Measurements from ENCODE around the gene ZNF608. TPM values are rescaled to one million over a fixed set of nuclear protein-coding genes. Genes with fewer than 3 reads are reported as not detected.

Gene ZNF608
- total and polyA plus RNA-seq, 9 donors, result 7.5 to 26.8 (median 12.7) TPM

DNA sequence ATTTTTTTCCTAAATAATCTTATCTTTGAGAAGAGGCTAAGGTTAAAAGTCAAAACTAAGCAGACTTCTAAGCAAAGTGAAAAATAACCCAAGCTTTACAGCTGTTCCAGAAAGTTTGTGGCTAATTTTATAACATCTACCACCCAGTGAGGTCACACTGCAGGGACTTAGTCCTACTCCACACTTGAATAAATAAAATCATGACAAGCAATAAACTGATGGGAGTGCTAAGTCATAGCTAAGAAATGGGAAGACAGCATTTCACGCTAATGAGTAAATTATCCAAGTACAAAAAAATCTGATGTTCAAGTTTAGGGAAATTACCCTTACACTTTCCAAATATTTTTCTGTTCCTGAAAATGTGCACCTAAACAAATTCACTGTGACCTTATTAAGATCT lies 47.7 kb downstream of the ZNF608 start:
- intact Hi-C loops (cut with DNase I), result no loop called here
- peaks cover 2% of the 10 kb centered on the region for H3K4me1 ChIP-seq (ENCODE audit: insufficient read depth)
- no peak overlapping the region for H3K4me3 ChIP-seq
- H3K9me3 ChIP-seq, result no peaks in the 10 kb centered on the region
- no peaks in the 10 kb centered on the region for H3K36me3 ChIP-seq
- H3K27me3 ChIP-seq, result no peaks in the 10 kb centered on the region
- peak overlapping the region in 1 of 2 donors; percentile 63 for H3K27ac ChIP-seq
- DNase-seq, result no peak
- TF ChIP-seq, protein P1, sequence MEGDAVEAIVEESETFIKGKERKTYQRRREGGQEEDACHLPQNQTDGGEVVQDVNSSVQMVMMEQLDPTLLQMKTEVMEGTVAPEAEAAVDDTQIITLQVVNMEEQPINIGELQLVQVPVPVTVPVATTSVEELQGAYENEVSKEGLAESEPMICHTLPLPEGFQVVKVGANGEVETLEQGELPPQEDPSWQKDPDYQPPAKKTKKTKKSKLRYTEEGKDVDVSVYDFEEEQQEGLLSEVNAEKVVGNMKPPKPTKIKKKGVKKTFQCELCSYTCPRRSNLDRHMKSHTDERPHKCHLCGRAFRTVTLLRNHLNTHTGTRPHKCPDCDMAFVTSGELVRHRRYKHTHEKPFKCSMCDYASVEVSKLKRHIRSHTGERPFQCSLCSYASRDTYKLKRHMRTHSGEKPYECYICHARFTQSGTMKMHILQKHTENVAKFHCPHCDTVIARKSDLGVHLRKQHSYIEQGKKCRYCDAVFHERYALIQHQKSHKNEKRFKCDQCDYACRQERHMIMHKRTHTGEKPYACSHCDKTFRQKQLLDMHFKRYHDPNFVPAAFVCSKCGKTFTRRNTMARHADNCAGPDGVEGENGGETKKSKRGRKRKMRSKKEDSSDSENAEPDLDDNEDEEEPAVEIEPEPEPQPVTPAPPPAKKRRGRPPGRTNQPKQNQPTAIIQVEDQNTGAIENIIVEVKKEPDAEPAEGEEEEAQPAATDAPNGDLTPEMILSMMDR (IDR thresholded peaks at IDR 0.05), result no peak
- TF ChIP-seq EP300 (IDR thresholded peaks at IDR 0.05) (no peak), POLR2A (IDR thresholded peaks at IDR 0.05) (no peak)
- 49 to 66% (median 60%) methylated on average over 1 of the region's 1 CpG for WGBS, 3 donors

DNA sequence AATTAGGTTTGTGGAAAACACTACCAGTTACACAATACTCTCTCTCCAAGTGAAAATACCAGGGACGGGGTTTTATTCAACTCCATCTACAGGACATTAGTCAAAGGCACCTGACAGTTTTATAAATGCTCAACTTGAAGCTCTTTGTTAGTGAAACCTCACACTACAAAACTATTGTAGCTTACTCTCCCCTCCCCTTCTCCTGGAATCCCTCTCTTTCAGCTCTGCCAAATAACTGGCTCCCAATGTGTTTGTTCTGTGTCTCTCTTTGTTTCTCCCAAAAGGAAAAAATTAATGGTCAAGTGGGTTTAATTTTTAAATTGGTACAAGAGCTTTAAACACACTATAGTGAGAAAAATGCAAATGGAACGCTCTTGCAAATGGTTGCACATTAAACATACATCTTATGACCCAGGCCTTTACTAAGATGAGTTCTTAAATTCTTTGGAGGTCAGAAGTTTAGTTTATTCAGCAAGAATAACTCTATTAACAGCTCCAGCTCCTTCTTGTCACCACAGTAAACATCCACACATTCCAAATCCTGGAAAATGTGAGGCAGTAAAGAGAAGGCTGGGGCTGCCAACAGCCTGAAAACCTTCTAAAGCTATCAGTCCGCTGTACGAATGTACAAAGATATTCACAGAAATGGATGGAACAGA lies 48.4 kb downstream of the ZNF608 start:
- Histone ChIP-seq H3K4me3 (no peak overlapping the region), H3K27me3 (no peaks in the 10 kb centered on the region), H3K36me3 (no peaks in the 10 kb centered on the region), H3K9me3 (no peaks in the 10 kb centered on the region), H3K27ac (peak overlapping the region in 1 of 2 donors; percentile 63), H3K4me1 (ENCODE audit: insufficient read depth) (peaks cover 2% of the 10 kb centered on the region)
- peak in 1 of 5 donors; percentile 32 for DNase-seq
- intact Hi-C loops (cut with DNase I), result no loop called here
- WGBS, 3 donors, result 14 to 17% (median 14%) methylated on average over 4 of the region's 4 CpGs
- TF ChIP-seq POLR2A (IDR thresholded peaks at IDR 0.05), result no peak
- TF ChIP-seq EP300 (IDR thresholded peaks at IDR 0.05), result no peak
- TF ChIP-seq, protein P1 (IDR thresholded peaks at IDR 0.05), result no peak

DNA sequence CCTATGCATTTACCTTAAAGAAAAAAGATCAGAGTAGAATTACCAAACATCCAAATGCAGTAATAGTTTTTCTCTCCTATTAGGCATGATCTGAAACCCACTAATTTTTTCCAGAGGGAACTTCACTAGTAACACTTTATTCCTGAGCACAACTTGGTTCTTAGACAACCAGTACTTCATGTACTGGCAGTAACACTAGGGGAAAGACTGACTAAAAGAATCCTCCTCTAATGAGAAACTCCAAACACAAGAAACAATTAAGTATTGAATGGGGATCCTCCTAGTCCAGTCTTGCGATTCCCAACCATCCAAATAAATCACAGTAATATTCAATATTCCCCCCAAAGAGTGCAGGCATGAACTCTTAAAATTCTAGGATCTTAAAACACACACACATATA lies 48.9 kb downstream of the ZNF608 start:
- DNase-seq, result no peak
- Histone ChIP-seq H3K27me3 (no peaks in the 10 kb centered on the region), H3K4me3 (no peak overlapping the region), H3K9me3 (no peaks in the 10 kb centered on the region), H3K27ac (peak overlapping the region in 1 of 2 donors; percentile 63), H3K36me3 (no peaks in the 10 kb centered on the region), H3K4me1 (ENCODE audit: insufficient read depth) (peaks cover 5% of the 10 kb centered on the region)
- WGBS, 3 donors, result 28 to 69% (median 52%) methylated on average over 1 of the region's 1 CpG
- TF ChIP-seq, protein P1 (IDR thresholded peaks at IDR 0.05), result no peak
- TF ChIP-seq POLR2A (IDR thresholded peaks at IDR 0.05) (no peak), EP300 (IDR thresholded peaks at IDR 0.05) (no peak)
- intact Hi-C loops (cut with DNase I), result no loop called here

DNA sequence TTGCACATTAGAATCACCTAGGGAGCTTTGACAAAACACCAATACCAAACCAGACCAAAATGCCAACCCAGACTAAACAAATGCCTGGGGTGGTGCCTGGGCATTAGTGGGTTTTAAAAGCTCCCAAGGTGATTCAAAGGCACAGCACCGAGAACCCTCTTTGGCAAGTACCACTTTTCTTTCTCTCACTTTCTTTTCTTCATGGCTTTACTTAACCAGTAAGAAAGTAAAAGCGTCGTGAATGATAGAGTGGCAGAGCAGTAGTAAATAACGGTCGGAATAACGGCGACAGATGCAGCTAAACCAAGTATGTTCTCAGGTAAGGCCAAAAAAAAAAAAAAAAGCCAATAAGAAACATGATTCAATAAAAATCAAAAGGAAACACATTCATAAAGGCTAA lies 49.5 kb downstream of the ZNF608 start:
- 95 to 98% (median 97%) methylated on average over 7 of the region's 7 CpGs for WGBS, 3 donors
- peaks cover 6% of the 10 kb centered on the region for H3K4me1 ChIP-seq (ENCODE audit: insufficient read depth)
- intact Hi-C loops (cut with DNase I), result no loop called here
- H3K36me3 ChIP-seq, result no peaks in the 10 kb centered on the region
- DNase-seq, result no peak
- no peaks in the 10 kb centered on the region for H3K9me3 ChIP-seq
- H3K27ac ChIP-seq, result no peak overlapping the region
- no peak overlapping the region for H3K4me3 ChIP-seq
- no peaks in the 10 kb centered on the region for H3K27me3 ChIP-seq
- no peak for TF ChIP-seq EP300 (IDR thresholded peaks at IDR 0.05)

Data from ovary (tissue), 9 donors.